ENCODE results near the gene DDX1. TPM values are rescaled to one million over a fixed set of nuclear protein-coding genes. Genes with fewer than 3 reads are reported as not detected.

The DDX1 gene
- total and polyA plus RNA-seq, 9 donors, result 36.5 to 80.1 (median 67.4) TPM

DNA sequence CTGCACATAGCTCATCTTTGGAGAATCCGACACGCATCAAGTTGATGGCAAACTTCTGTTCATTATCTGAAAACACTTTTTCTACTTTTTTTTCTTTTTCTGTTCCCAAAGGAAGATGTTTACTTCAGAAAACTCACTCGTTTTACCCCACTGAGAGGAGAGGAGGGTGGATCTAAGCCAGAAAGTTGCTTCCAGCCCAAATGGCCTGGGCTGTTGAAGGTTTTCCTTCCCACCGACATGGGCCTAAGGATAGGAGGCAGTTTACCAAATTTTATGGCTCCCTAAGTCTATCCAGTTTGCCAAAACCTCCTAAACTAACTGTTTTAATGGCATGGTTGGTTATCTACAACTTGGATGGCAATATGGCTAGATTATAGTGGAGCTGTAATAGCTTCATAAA lies 70.4 kb downstream of the DDX1 start:
- Histone ChIP-seq H3K27ac (no peak overlapping the region), H3K4me1 (ENCODE audit: insufficient read depth) (no peaks in the 10 kb centered on the region), H3K36me3 (no peaks in the 10 kb centered on the region), H3K27me3 (no peaks in the 10 kb centered on the region), H3K4me3 (no peak overlapping the region), H3K9me3 (no peaks in the 10 kb centered on the region)
- intact Hi-C loops (cut with DNase I), result no loop called here
- 53 to 65% (median 61%) methylated on average over 4 of the region's 4 CpGs for WGBS, 3 donors
- no peak for TF ChIP-seq EP300 (IDR thresholded peaks at IDR 0.05)
- TF ChIP-seq, protein P1, sequence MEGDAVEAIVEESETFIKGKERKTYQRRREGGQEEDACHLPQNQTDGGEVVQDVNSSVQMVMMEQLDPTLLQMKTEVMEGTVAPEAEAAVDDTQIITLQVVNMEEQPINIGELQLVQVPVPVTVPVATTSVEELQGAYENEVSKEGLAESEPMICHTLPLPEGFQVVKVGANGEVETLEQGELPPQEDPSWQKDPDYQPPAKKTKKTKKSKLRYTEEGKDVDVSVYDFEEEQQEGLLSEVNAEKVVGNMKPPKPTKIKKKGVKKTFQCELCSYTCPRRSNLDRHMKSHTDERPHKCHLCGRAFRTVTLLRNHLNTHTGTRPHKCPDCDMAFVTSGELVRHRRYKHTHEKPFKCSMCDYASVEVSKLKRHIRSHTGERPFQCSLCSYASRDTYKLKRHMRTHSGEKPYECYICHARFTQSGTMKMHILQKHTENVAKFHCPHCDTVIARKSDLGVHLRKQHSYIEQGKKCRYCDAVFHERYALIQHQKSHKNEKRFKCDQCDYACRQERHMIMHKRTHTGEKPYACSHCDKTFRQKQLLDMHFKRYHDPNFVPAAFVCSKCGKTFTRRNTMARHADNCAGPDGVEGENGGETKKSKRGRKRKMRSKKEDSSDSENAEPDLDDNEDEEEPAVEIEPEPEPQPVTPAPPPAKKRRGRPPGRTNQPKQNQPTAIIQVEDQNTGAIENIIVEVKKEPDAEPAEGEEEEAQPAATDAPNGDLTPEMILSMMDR (IDR thresholded peaks at IDR 0.05), result no peak
- no peak for TF ChIP-seq POLR2A (IDR thresholded peaks at IDR 0.05)
- no peak for DNase-seq

DNA sequence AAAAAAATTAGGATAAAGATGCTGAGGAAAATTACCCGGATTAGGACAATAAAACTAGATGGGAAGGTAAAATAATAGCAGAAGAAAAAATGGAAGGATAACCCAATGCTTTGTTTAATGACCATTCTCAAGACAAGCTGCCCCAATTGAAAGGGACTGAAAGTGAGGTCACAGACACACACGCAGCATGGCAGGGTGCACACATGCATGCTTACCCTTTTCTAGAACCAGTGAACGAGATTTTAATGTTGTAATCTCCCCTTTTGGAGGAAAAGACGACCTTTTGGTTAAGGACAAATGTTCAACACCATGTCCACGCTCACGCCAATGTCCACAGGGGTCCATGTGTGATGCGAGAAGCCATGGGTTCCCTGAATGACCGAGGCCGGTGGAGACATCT lies 70.9 kb downstream of the DDX1 start:
- Histone ChIP-seq H3K9me3 (no peaks in the 10 kb centered on the region), H3K4me3 (no peak overlapping the region), H3K36me3 (no peaks in the 10 kb centered on the region), H3K27ac (no peak overlapping the region), H3K27me3 (no peaks in the 10 kb centered on the region), H3K4me1 (ENCODE audit: insufficient read depth) (no peaks in the 10 kb centered on the region)
- no peak for DNase-seq
- 95 to 97% (median 96%) methylated on average over 9 of the region's 9 CpGs for WGBS, 3 donors
- intact Hi-C loops (cut with DNase I), result no loop called here
- TF ChIP-seq, protein P1 (IDR thresholded peaks at IDR 0.05), result no peak

DNA sequence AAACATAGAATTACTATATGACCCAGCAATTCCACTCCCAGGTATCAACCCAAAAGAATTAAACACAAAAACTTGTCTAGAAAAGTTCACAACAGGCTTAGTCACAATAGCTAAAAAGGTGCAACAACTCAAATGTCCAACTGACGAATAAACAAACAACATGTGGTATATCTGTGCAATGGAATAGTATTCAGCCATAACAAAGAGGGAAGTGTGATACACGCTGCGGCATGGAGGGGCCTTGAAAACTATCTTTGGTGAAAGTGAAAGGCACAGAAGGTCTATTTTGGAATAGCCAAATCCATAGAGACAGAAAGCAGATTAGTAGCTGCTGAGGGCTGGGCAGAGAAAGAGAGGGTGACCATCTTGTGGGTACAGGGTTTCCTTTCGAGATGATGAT lies 72.1 kb downstream of the DDX1 start:
- Histone ChIP-seq H3K4me1 (ENCODE audit: insufficient read depth) (no peaks in the 10 kb centered on the region), H3K9me3 (no peaks in the 10 kb centered on the region), H3K27ac (no peak overlapping the region), H3K4me3 (no peak overlapping the region), H3K36me3 (no peaks in the 10 kb centered on the region), H3K27me3 (no peaks in the 10 kb centered on the region)
- TF ChIP-seq EP300 (IDR thresholded peaks at IDR 0.05) (no peak), POLR2A (IDR thresholded peaks at IDR 0.05) (no peak)
- TF ChIP-seq, protein P1 (IDR thresholded peaks at IDR 0.05), result no peak
- WGBS, 3 donors, result 95 to 96% (median 95%) methylated on average over 4 of the region's 4 CpGs
- intact Hi-C loops (cut with DNase I), result no loop called here
- no peak for DNase-seq

DNA sequence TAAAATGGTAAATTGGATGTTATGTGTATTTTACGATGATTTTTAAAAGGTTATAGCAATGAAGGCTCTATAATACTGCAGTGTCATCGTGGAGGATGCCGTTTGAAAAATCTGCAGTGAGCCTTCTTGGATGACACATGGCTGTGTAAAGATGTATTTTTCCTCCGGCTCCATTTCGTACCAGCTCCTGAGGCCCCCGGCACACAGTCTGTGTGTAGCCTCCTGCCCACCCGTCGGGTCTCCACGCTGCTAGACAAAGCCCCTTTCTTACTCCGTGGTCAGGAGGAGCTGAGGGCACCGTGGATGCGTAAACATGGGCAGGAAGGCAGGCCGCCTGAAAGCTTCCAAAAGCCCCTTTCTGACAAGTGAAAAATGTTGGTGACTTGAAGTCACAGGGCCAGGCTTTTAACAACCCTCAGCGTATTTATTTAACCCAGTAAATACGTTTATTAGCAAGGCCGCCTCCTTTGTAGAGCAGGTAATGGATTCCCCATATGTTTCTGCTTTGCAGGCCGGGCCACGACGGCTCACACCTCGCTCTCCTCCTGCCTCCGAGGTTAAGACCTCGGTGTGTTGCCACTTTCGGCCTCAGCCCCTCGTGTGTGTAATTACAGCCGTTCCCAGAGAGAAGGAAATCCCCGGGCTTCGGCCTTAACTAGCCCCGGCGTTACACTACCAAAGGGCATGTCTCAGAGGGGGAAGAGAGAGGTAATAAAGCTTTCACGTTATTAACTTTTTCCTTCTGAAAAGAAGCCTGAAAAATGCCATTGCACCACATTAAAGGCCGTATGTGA lies 72.8 kb downstream of the DDX1 start:
- H3K4me1 ChIP-seq (ENCODE audit: insufficient read depth), result no peaks in the 10 kb centered on the region
- H3K36me3 ChIP-seq, result no peaks in the 10 kb centered on the region
- no peak for DNase-seq
- WGBS, 3 donors, result 91 to 92% (median 92%) methylated on average over 31 of the region's 31 CpGs
- H3K9me3 ChIP-seq, result no peaks in the 10 kb centered on the region
- H3K27ac ChIP-seq, result no peak overlapping the region
- no peak overlapping the region for H3K4me3 ChIP-seq
- TF ChIP-seq EP300 (IDR thresholded peaks at IDR 0.05) (no peak), POLR2A (IDR thresholded peaks at IDR 0.05) (no peak)
- TF ChIP-seq, protein P1 (IDR thresholded peaks at IDR 0.05), result no peak
- intact Hi-C loops (cut with DNase I), result no loop called here
- H3K27me3 ChIP-seq, result no peaks in the 10 kb centered on the region

Measured in ovary (tissue), 9 donors.